HepG2 (cell line): ENCODE data around the gene DPYD. TPM values are rescaled to one million over a fixed set of nuclear protein-coding genes. Genes with fewer than 3 reads are reported as not detected.

Experiments used
- ATAC-seq: fragments of 200-7000 bp; cut with Tn5 transposase; 3 replicates; pipeline ENCODE4 v1.9.1; 2020; ENCODE audit warnings: mild to moderate bottlenecking, moderate library complexity
- BruUV-seq: library from RNA; stranded (reverse); fragments of 400-500 nt; replicated peaks from 2 replicates; lab custom pipeline; 2021; lab: Mats Ljungman, UMichigan
- CTCF ChIA-PET: fragments of 300-600 bp; formaldehyde crosslinking; extraction: SDS; loops from one replicate; lab custom pipeline; 2021; ENCODE audit warnings: low total read pairs, inconsistent platforms, low intra/inter-chr PET ratio; lab: Yijun Ruan, JAX
- POLR2A ChIA-PET: fragments of 350-600 bp; sonication (Branson Sonifier 250); formaldehyde crosslinking; loops from one replicate; lab custom pipeline; 2020; ENCODE audit warnings: antibody characterized with exemption, inconsistent platforms; lab: Yijun Ruan, JAX
- DNase-seq: peaks from one replicate; pipeline ENCODE4 v3.0.0-alpha.2; 2015; ENCODE audit warnings: low spot score
- FAIRE-seq: peaks from 3 replicates; lab custom pipeline; 2011; peaks lifted over from hg19 to GRCh38; lab: Jason Lieb, UNC
- H2AFZ ChIP-seq: one replicate; pipeline ENCODE4 v1.6.1; 2011; ENCODE audit warnings: low read length, inconsistent platforms
- H3K27ac ChIP-seq: fragments of 300-600 bp; 3 replicates; pipeline ENCODE4 v1.8.0; 2011; ENCODE audit warnings: mixed run types, mild to moderate bottlenecking, mixed read lengths, low read length, inconsistent platforms; ENCODE audit not compliant: insufficient read depth; ENCODE audit errors: extremely low read length
- H3K27me3 ChIP-seq, 2 experiments: fragments of 200-600 bp in 1 of 2; 2 replicates in 1 of 2; 3 replicates in 1 of 2; pipeline versions ENCODE4 v1.6.0 to v1.8.0; 2011; ENCODE audit warnings: low read length in 2 of 2, mild to moderate bottlenecking in 2 of 2, moderate library complexity in 2 of 2, inconsistent platforms in 1 of 2; ENCODE audit not compliant: insufficient read depth in 2 of 2, control insufficient read depth in 1 of 2
- H3K36me3 ChIP-seq, 2 experiments: fragments of 200-600 bp in 1 of 2; replicated peaks in 1 of 2; 2 replicates in 1 of 2; 3 replicates in 1 of 2; pipeline versions ENCODE4 v1.5.1 to v1.8.0; 2011; ENCODE audit warnings: low read length in 2 of 2, inconsistent platforms in 1 of 2; ENCODE audit not compliant: insufficient read depth in 2 of 2, control insufficient read depth in 1 of 2
- H3K4me1 ChIP-seq: 2 replicates; pipeline ENCODE4 v1.5.1; 2012; ENCODE audit warnings: low read length, inconsistent platforms; ENCODE audit not compliant: insufficient read depth
- H3K4me2 ChIP-seq: 2 replicates; pipeline ENCODE4 v1.6.0; 2011; ENCODE audit warnings: low read depth, low read length, inconsistent platforms
- H3K4me3 ChIP-seq, 3 experiments: fragments of 200-600 bp in 1 of 3; sonication (generic), shearing (Covaris generic) in 1 of 3; replicated peaks in 1 of 3; 2 replicates each; pipeline ENCODE4 v1.5.1; 2011 to 2016; ENCODE audit warnings: low read length in 3 of 3, inconsistent platforms in 2 of 3, low read depth in 2 of 3, mild to moderate bottlenecking in 2 of 3, control low read depth in 1 of 3, mixed read lengths in 1 of 3; ENCODE audit not compliant: insufficient read depth in 1 of 3
- H3K79me2 ChIP-seq: one replicate; pipeline ENCODE4 v1.6.1; 2011; ENCODE audit warnings: low read length, inconsistent platforms; ENCODE audit not compliant: insufficient read depth
- H3K9ac ChIP-seq: 2 replicates; pipeline ENCODE4 v1.6.0; 2011; ENCODE audit warnings: mild to moderate bottlenecking, low read depth, low read length, inconsistent platforms; ENCODE audit not compliant: insufficient read depth
- H3K9me3 ChIP-seq: 2 replicates; pipeline ENCODE4 v1.5.1; 2012; ENCODE audit warnings: mild to moderate bottlenecking, low read length
- H4K20me1 ChIP-seq: 2 replicates; pipeline ENCODE4 v1.6.0; 2011; ENCODE audit warnings: inconsistent platforms, mild to moderate bottlenecking, low read length, moderate library complexity; ENCODE audit not compliant: insufficient read depth
- CCAR2 ChIP-seq: fragments of 200-400 bp; formaldehyde crosslinking; optimal IDR thresholded peaks from 2 replicates; pipeline ENCODE3; 2018; ENCODE audit warnings: low read depth, mild to moderate bottlenecking, low read length, moderate library complexity
- ZNF180 ChIP-seq: sonication (generic); formaldehyde crosslinking; IDR thresholded peaks from 2 replicates; pipeline ENCODE4 v1.4.0; 2020; ENCODE audit warnings: low read depth, missing genetic modification reagents, borderline replicate concordance
- WGBS: methylation state at CpG from one replicate; pipeline ENCODE4 v1.1.6; 2017; ENCODE audit warnings: low lambda C conversion rate; 5-methylcytosine and 5-hydroxymethylcytosine counted together
- in situ Hi-C: cut with HindIII; loops from 2 replicates; pipeline ENCODE4 v1.10.0; 2017; ENCODE audit warnings: low pct_unique_long_range_greater_than_20kb; ENCODE audit not compliant: extremely low pct_ligation_motif_present
- intact Hi-C: fragments of 100-400 bp; cut with micrococcal nuclease; formaldehyde crosslinking; loops from one replicate; pipeline ENCODE4 v1.10.0; 2022; ENCODE audit not compliant: unreplicated experiment
- polyA plus RNA-seq, 8 experiments: library from polyadenylated mRNA; depleted of rRNA in 3 of 8; stranded (reverse) in 7 of 8; unstranded in 1 of 8; fragments of >200 nt; fragmentation: Illumina TruSeq in 4 of 8; extraction: Trizol in 4 of 8; gene quantifications; 2 replicates each; pipeline versions ENCODE4 v1.2.1 to v1.2.3, GENCODE V29; 2011 to 2016; ENCODE audit warnings: low read depth in 4 of 8, missing spikeins in 1 of 8, mixed read lengths in 1 of 8; ENCODE audit not compliant: insufficient read depth in 1 of 8
- total RNA-seq, 5 experiments: library from RNA; depleted of rRNA; stranded (reverse); fragments of >200 nt; fragmentation: Illumina TruSeq; extraction: Trizol; gene quantifications; 2 replicates each; pipeline ENCODE4 v1.2.3, GENCODE V29; 2016; ENCODE audit warnings: low read depth in 1 of 5
- TF ChIP-seq, protein P1 (sequence below): sonication (generic); formaldehyde crosslinking; IDR thresholded peaks from 2 replicates; pipeline ENCODE4 v1.5.0; 2020; ENCODE audit warnings: mild to moderate bottlenecking, missing genetic modification reagents
- TF ChIP-seq, protein P2 (sequence below): sonication (generic); formaldehyde crosslinking; IDR thresholded peaks from 2 replicates; pipeline ENCODE4 v1.4.0; 2020; ENCODE audit warnings: mild to moderate bottlenecking, missing genetic modification reagents

DPYD gene
- total and polyA plus RNA-seq, 2 of the 13 experiments (the other 11 are each of a cell fraction or from before 2014, with no cell fraction given) = 1.3 to 3.4 TPM

DNA sequence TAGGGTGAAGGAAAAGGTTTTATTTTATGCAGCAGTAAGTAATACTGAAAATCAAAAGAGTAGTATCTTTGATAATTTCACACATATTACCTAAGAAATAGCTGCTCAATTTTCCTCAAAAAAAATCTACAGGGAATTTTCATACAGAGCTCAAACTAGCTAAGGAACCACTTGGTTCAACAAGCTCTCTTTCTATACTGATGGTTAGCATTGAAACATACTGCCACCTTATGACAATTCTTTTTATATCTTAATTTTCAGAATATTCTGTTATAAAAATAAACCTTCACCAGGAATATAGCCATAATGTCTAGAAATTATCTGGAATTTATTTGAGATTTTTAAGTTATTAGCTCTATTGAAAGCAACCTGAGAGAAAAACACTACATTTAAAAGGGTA, 142.1 kb downstream of the DPYD start:
- Histone ChIP-seq H3K36me3 (no peaks in the 10 kb centered on the region), H3K9me3 (no peaks in the 10 kb centered on the region), H4K20me1 (no peaks in the 10 kb centered on the region), H3K9ac (no peak overlapping the region), H3K4me2 (no peak overlapping the region), H3K27me3 (no peaks in the 10 kb centered on the region), H3K4me3 (no peak overlapping the region), H3K79me2 (no peaks in the 10 kb centered on the region)
- intact Hi-C loops = no loop called here
- FAIRE-seq = no peak
- DNase-seq = no peak
- in situ Hi-C loops = no loop called here
- no peak for ATAC-seq
- CTCF ChIA-PET = no interaction called here
- no TSS peak for BruUV-seq
- POLR2A ChIA-PET = no interaction called here
- no peak for TF ChIP-seq ZNF180 (CRISPR knock-in tag)
- TF ChIP-seq, all 625 proteins: peak for 0
- no peak overlapping the region for H3K27ac ChIP-seq
- no peaks in the 10 kb centered on the region for H3K4me1 ChIP-seq
- no peak overlapping the region for H2AFZ ChIP-seq

DNA sequence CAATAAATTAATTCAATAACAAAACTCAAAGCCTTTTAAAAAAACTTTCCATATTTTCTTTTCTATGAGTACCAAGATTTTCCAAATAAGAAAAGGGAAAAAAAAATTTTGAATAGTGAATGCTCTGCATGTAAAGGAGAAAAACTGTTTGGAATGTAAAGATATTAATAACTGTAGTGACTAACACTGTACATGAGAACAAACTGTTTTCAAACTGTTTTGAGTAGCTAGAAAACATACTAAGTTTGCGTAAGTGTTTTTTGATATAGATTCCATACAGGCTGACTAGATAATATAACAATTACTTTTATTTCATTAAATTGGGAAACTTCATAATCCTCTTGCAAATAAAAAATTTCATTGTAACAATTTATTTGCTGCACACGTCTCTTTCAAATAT, 150.5 kb downstream of the DPYD start:
- 84% methylated on average over 2 of the region's 2 CpGs for WGBS
- H3K4me3 ChIP-seq = no peak overlapping the region
- no peak overlapping the region for H3K27ac ChIP-seq
- H4K20me1 ChIP-seq = no peaks in the 10 kb centered on the region
- H3K27me3 ChIP-seq = no peaks in the 10 kb centered on the region
- TF ChIP-seq CCAR2 = no peak
- TF ChIP-seq, protein P1, sequence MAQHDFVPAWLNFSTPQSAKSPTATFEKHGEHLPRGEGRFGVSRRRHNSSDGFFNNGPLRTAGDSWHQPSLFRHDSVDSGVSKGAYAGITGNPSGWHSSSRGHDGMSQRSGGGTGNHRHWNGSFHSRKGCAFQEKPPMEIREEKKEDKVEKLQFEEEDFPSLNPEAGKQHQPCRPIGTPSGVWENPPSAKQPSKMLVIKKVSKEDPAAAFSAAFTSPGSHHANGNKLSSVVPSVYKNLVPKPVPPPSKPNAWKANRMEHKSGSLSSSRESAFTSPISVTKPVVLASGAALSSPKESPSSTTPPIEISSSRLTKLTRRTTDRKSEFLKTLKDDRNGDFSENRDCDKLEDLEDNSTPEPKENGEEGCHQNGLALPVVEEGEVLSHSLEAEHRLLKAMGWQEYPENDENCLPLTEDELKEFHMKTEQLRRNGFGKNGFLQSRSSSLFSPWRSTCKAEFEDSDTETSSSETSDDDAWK (CRISPR knock-in tag) = no peak
- TF ChIP-seq, protein P2, sequence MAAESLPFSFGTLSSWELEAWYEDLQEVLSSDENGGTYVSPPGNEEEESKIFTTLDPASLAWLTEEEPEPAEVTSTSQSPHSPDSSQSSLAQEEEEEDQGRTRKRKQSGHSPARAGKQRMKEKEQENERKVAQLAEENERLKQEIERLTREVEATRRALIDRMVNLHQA = no peak
- ChIA-PET POLR2A (no interaction called here), CTCF (no interaction called here)
- intact Hi-C loops = no loop called here
- no peak overlapping the region for H3K9ac ChIP-seq
- BruUV-seq = no TSS peak
- in situ Hi-C loops = no loop called here
- FAIRE-seq (no peak), ATAC-seq (no peak), DNase-seq (no peak)
- H3K4me2 ChIP-seq = no peak overlapping the region
- H3K4me1 ChIP-seq = no peaks in the 10 kb centered on the region
- no peaks in the 10 kb centered on the region for H3K9me3 ChIP-seq
- no peaks in the 10 kb centered on the region for H3K36me3 ChIP-seq
- no peaks in the 10 kb centered on the region for H3K79me2 ChIP-seq
- H2AFZ ChIP-seq = no peak overlapping the region
